Kidney (tissue), 14 donors: Measurements from ENCODE around the gene CKM. TPM values are rescaled to one million over a fixed set of nuclear protein-coding genes. Genes with fewer than 3 reads are reported as not detected.

ENCODE experiments used
- DNase-seq, 5 donors: peaks; one replicate each; pipeline ENCODE4 v3.0.0-alpha.2; 2013 to 2020
- FAIRE-seq: peaks from 2 replicates; lab custom pipeline; 2012; peaks lifted over from hg19 to GRCh38; lab: Jason Lieb, UNC
- H3K27ac ChIP-seq, 2 donors: one replicate each; pipeline ENCODE4 v1.7.0; 2013; ENCODE audit warnings: low read depth in 2 of 2, low read length in 2 of 2, inconsistent platforms in 1 of 2
- H3K27me3 ChIP-seq: one replicate; pipeline ENCODE4 v1.7.1; 2013; ENCODE audit warnings: low read length, inconsistent platforms; ENCODE audit not compliant: control insufficient read depth, insufficient read depth
- H3K36me3 ChIP-seq, 3 donors: one replicate each; pipeline versions ENCODE4 v1.7.0 to v1.7.1; 2013; ENCODE audit warnings: low read length in 3 of 3, control low read depth in 1 of 3, inconsistent platforms in 1 of 3; ENCODE audit not compliant: insufficient read depth in 3 of 3, control insufficient read depth in 2 of 3
- H3K4me1 ChIP-seq, 3 donors: one replicate each; pipeline versions ENCODE4 v1.7.0 to v1.7.1; 2013; ENCODE audit warnings: low read length in 3 of 3, inconsistent platforms in 1 of 3, low read depth in 1 of 3; ENCODE audit not compliant: control insufficient read depth in 2 of 3, insufficient read depth in 2 of 3
- H3K4me3 ChIP-seq, 3 donors: one replicate each; pipeline versions ENCODE4 v1.7.0 to v1.8.1; 2013; ENCODE audit warnings: low read length in 3 of 3, control low read depth in 1 of 3, inconsistent platforms in 1 of 3
- H3K9ac ChIP-seq, 3 donors: one replicate each; pipeline versions ENCODE4 v1.7.0 to v1.7.1; 2013; ENCODE audit warnings: low read length in 3 of 3, control low read depth in 1 of 3, inconsistent platforms in 1 of 3
- H3K9me3 ChIP-seq, 3 donors: one replicate each; pipeline versions ENCODE4 v1.7.0 to v1.7.1; 2013; ENCODE audit warnings: low read length in 3 of 3, control low read depth in 1 of 3, inconsistent platforms in 1 of 3; ENCODE audit not compliant: control insufficient read depth in 2 of 3, insufficient read depth in 1 of 3
- CTCF ChIP-seq: IDR thresholded peaks from 3 replicates; pipeline ENCODE4 v1.5.1; 2012; ENCODE audit warnings: mild to moderate bottlenecking, moderate library complexity, borderline replicate concordance; ENCODE audit not compliant: insufficient read depth; ENCODE audit errors: extremely low read depth
- intact Hi-C: fragments of 100-400 bp; cut with DNase I; formaldehyde crosslinking; loops from one replicate; pipeline ENCODE4 v1.11.1; 2022
- polyA plus RNA-seq: library from polyadenylated mRNA; stranded (reverse); fragments of 350-450 nt; fragmentation: Illumina TruSeq; extraction: RNeasy Lipid Tissue Mini Kit (QIAGEN cat#74804); gene quantifications from one replicate; pipeline ENCODE4 v1.2.3, GENCODE V29; 2014; ENCODE audit warnings: low read depth, low replicate concordance; ENCODE audit not compliant: insufficient read depth
- total RNA-seq: library from RNA; stranded (reverse); fragmentation: NEBNext Ultra II Directional; extraction: Animal tissue kit (Norgen Biotek cat#: 25700); gene quantifications from one replicate; pipeline ENCODE4 v1.2.1, GENCODE V29; 2021
- donor health status: control.
- donor health status: control.
- donor health status: control.
- donor health status: control.
- donor health status: control.
- donor health status: DM: yes; HTN: yes; CAD: no.
- donor health status: Normal renal cell carcinoma (clear cell type).

The CKM gene
- total and polyA plus RNA-seq, 2 donors from 2014 or later: 1.3 TPM; not detected in 1

DNA sequence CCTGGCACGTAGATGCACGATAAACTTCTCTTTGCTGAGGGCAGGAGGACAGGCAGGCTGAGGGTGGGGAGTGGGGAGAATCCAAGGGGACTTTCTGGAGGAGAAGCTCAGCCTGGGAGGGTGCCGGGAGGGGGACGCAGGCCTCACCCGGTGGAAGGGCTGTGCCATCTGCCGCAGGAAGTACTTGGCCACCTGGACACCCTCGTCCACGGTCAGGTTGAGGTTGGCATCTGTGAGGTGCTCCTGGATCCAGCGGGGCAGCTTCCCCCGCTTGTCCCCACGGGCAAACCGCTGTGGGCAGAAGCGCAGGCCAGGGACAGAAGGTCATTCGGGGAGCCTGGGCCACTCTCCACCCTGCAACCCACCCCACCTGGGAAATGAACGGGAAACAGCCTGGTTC, 29.4 kb upstream of the CKM start:
- H3K36me3 ChIP-seq: peaks cover 0 to 8% (median 3%) of the 10 kb centered on the region in 3 donors
- FAIRE-seq (no peak), DNase-seq (no peak)
- H3K4me3 ChIP-seq: no peak overlapping the region
- TF ChIP-seq CTCF: no peak
- no peak overlapping the region for H3K27ac ChIP-seq
- H3K4me1 ChIP-seq: no peaks in the 10 kb centered on the region
- intact Hi-C loops: no loop called here
- H3K9ac ChIP-seq: no peak overlapping the region
- no peaks in the 10 kb centered on the region for H3K27me3 ChIP-seq
- H3K9me3 ChIP-seq: no peaks in the 10 kb centered on the region

DNA sequence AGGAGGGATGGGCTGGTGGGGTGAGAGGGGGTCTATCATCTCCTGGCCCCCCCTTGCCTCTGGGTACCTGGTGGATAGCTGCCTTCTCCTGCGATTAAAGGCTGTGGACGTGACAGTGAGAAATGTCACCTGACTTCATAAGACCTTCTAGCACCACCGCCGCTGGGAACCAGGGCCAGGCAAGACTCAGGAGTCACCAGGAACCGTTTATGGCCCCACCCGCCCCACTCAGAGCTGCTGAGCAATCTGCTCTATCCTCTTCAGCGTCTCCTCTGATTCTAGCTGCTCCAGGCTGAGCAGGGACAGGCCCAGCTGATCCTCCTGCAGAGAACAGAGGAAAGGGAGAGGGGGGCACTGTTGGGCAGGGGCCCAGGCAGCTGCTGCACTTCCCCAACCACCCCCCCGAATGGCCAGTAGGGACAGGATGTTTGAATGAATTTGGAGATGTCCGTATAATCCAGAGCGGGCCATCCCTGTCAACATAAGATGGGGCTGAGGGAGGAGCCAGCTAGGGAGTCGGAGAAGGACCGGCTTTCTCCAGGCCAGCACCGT, 28.8 kb upstream of the CKM start:
- Histone ChIP-seq H3K27ac (no peak overlapping the region), H3K9ac (no peak overlapping the region), H3K9me3 (no peaks in the 10 kb centered on the region), H3K4me3 (no peak overlapping the region), H3K36me3 (peaks cover 0 to 8% (median 3%) of the 10 kb centered on the region in 3 donors), H3K27me3 (no peaks in the 10 kb centered on the region), H3K4me1 (no peaks in the 10 kb centered on the region)
- no peak for TF ChIP-seq CTCF
- FAIRE-seq: no peak
- DNase-seq: no peak
- intact Hi-C loops: no loop called here

- no peaks in the 10 kb centered on the region for H3K9me3 ChIP-seq
- H3K4me3 ChIP-seq: no peak overlapping the region
- no peaks in the 10 kb centered on the region for H3K4me1 ChIP-seq
- no peak for TF ChIP-seq CTCF
- FAIRE-seq (no peak), DNase-seq (no peak)
- H3K27me3 ChIP-seq: no peaks in the 10 kb centered on the region
- H3K9ac ChIP-seq: no peak overlapping the region
- peaks cover 0 to 8% (median 3%) of the 10 kb centered on the region in 3 donors for H3K36me3 ChIP-seq
- H3K27ac ChIP-seq: no peak overlapping the region
- intact Hi-C loops: no loop called here
Measured at GRCh38 chr19:45350477-45351058, 27.9 kb upstream of the CKM start.
